HG02763 (cell line): ENCODE data around the gene PTPRT.
"Not testable (repeated sequence)": the region's sequence is repeated elsewhere in the genome, so short reads cannot be mapped to it uniquely, and the experiment has no call there.

ENCODE experiments used
- ATAC-seq: cut with Tn5 transposase; IDR thresholded peaks from one replicate; pipeline ENCODE4 v1.9.1; 2021; ENCODE audit warnings: mild to moderate bottlenecking, moderate library complexity; ENCODE audit not compliant: unreplicated experiment

Gene PTPRT

GRCh38 chr20:43187476-43188233, 2.1 kb downstream of the PTPRT start:
- no peak for ATAC-seq

- ATAC-seq, result no peak
These were observed 3.4 kb downstream of the PTPRT start for GRCh38 chr20:43186312-43186711.

- ATAC-seq, result no peak
These were observed 3.8 kb downstream of the PTPRT start for GRCh38 chr20:43185901-43186300.

GRCh38 chr20:43183536-43184070, 6.1 kb downstream of the PTPRT start:
- ATAC-seq, result no peak

GRCh38 chr20:43178080-43178479, 11.6 kb downstream of the PTPRT start:
- ATAC-seq, result no peak

GRCh38 chr20:43176726-43177125, 13.0 kb downstream of the PTPRT start:
- no peak for ATAC-seq

GRCh38 chr20:43171930-43172329, 17.8 kb downstream of the PTPRT start:
- ATAC-seq, result no peak

GRCh38 chr20:43170771-43171170, 18.9 kb downstream of the PTPRT start:
- no peak for ATAC-seq

GRCh38 chr20:43167615-43168014, 22.1 kb downstream of the PTPRT start:
- ATAC-seq, result no peak

- ATAC-seq, result no peak
These were observed 22.7 kb downstream of the PTPRT start for GRCh38 chr20:43167021-43167420.

- ATAC-seq, result no peak
These were observed 24.1 kb downstream of the PTPRT start for GRCh38 chr20:43165611-43166010.

- ATAC-seq, result not testable (repeated sequence)
These were observed 25.0 kb downstream of the PTPRT start for GRCh38 chr20:43164736-43165135.

GRCh38 chr20:43161716-43162115, 28.0 kb downstream of the PTPRT start:
- no peak for ATAC-seq

- ATAC-seq, result no peak
These were observed 28.8 kb downstream of the PTPRT start for GRCh38 chr20:43160941-43161340.

- ATAC-seq, result no peak
These were observed 29.7 kb downstream of the PTPRT start for GRCh38 chr20:43159994-43160393.

- ATAC-seq, result no peak
These were observed 34.2 kb downstream of the PTPRT start for GRCh38 chr20:43155366-43156100.

GRCh38 chr20:43151901-43152300, 37.8 kb downstream of the PTPRT start:
- ATAC-seq, result no peak

GRCh38 chr20:43151256-43151655, 38.5 kb downstream of the PTPRT start:
- no peak for ATAC-seq

- no peak for ATAC-seq
These were observed 49.0 kb downstream of the PTPRT start for GRCh38 chr20:43140726-43141125.

- no peak for ATAC-seq
These were observed 51.5 kb downstream of the PTPRT start for GRCh38 chr20:43138061-43138770.

GRCh38 chr20:43137160-43137559, 52.5 kb downstream of the PTPRT start:
- no peak for ATAC-seq
